Measurements from ENCODE around the gene ALAD. TPM values are rescaled to one million over a fixed set of nuclear protein-coding genes. Genes with fewer than 3 reads are reported as not detected.
A peak's percentile ranks its signal among the peaks of the same experiment; 100 is the strongest.

Gene ALAD
- total RNA-seq, 4 donors from 2014 or later: 19.1 to 52.0 (median 33.5) TPM

GRCh38 chr9:113376634-113377567 lies 24.2 kb downstream of the ALAD start, which contains the start of gene HDHD3:
HDHD3 (minus strand) TSS chr9:113376986; CDS start chr9:113374354, 2,632 bp downstream.
- DNase-seq: peak; percentile 33
- H3K27ac ChIP-seq: peak within 1 kb of the TSS; percentile 89 to 96 (median 92)
- H3K4me1 ChIP-seq: peaks cover 17 to 51% (median 21%) of the 10 kb centered on the region in 3 donors
- no peaks in the 10 kb centered on the region for H3K27me3 ChIP-seq
- peak in 2 of 4 donors; percentile 79 to 89 for TF ChIP-seq POLR2A (IDR thresholded peaks at IDR 0.05)
- TF ChIP-seq CTCF (IDR thresholded peaks at IDR 0.05): peak in 1 of 6 experiments; percentile 7
- 0 to 1% methylated on average over 14 to 27 of the region's 74 CpGs for WGBS, 2 donors
- peaks cover 6 to 34% (median 18%) of the 10 kb centered on the region in 3 donors for H3K36me3 ChIP-seq
- H3K9me3 ChIP-seq: no peaks in the 10 kb centered on the region
- H3K4me3 ChIP-seq: peak within 1 kb of the TSS; percentile 73 to 96 (median 92)
- intact Hi-C loops (cut with DNase I): no loop called here

GRCh38 chr9:113375057-113376023 lies 25.7 kb downstream of the ALAD start:
- Histone ChIP-seq H3K27ac (peak overlapping the region in 3 of 4 donors; percentile 89 to 96 (median 95)), H3K36me3 (peaks cover 6 to 34% (median 18%) of the 10 kb centered on the region in 3 donors), H3K4me1 (peaks cover 12 to 35% (median 16%) of the 10 kb centered on the region in 3 donors), H3K9me3 (no peaks in the 10 kb centered on the region), H3K27me3 (no peaks in the 10 kb centered on the region), H3K4me3 (peak overlapping the region; percentile 73 to 96 (median 92))
- 70 to 74% methylated on average over 4 to 5 of the region's 6 CpGs for WGBS, 2 donors
- no peak for DNase-seq
- TF ChIP-seq CTCF (IDR thresholded peaks at IDR 0.05) (no peak), POLR2A (IDR thresholded peaks at IDR 0.05) (no peak)
- intact Hi-C loops (cut with DNase I): no loop called here

- no peak for DNase-seq
- TF ChIP-seq CTCF (IDR thresholded peaks at IDR 0.05) (no peak), POLR2A (IDR thresholded peaks at IDR 0.05) (no peak)
- Histone ChIP-seq H3K4me1 (peaks cover 12 to 33% (median 16%) of the 10 kb centered on the region in 3 donors), H3K4me3 (no peak overlapping the region), H3K27me3 (no peaks in the 10 kb centered on the region), H3K36me3 (peaks cover 6 to 41% (median 18%) of the 10 kb centered on the region in 3 donors), H3K9me3 (no peaks in the 10 kb centered on the region), H3K27ac (no peak overlapping the region)
- intact Hi-C loops (cut with DNase I): no loop called here
- WGBS, 2 donors: 81 to 92% methylated on average over 7 to 10 of the region's 24 CpGs
These were observed 27.2 kb downstream of the ALAD start for GRCh38 chr9:113373676-113374392.

- no peak for DNase-seq
- Histone ChIP-seq H3K36me3 (peaks cover 6 to 43% (median 18%) of the 10 kb centered on the region in 3 donors), H3K4me3 (no peak overlapping the region), H3K27ac (no peak overlapping the region), H3K4me1 (peaks cover 12 to 33% (median 16%) of the 10 kb centered on the region in 3 donors), H3K9me3 (no peaks in the 10 kb centered on the region), H3K27me3 (no peaks in the 10 kb centered on the region)
- TF ChIP-seq CTCF (IDR thresholded peaks at IDR 0.05) (no peak), POLR2A (IDR thresholded peaks at IDR 0.05) (no peak)
- intact Hi-C loops (cut with DNase I): no loop called here
- 77 to 83% methylated on average over 3 of the region's 3 CpGs for WGBS, 2 donors
These were observed 27.8 kb downstream of the ALAD start for GRCh38 chr9:113373256-113373655.
